OCI-M1 (cell line): ENCODE measurements around the gene JARID2.
A peak's percentile ranks its signal among the peaks of the same experiment; 100 is the strongest.

Source experiments
- DNase-seq: peaks from one replicate; lab custom pipeline; 2025; lab: John Stamatoyannopoulos, UW

Gene JARID2

GRCh38 chr6:15441981-15442380 is 196.1 kb downstream of the JARID2 start:
- no peak for DNase-seq

GRCh38 chr6:15442467-15442866 is 196.6 kb downstream of the JARID2 start:
- no peak for DNase-seq

- no peak for DNase-seq
Observed at GRCh38 chr6:15443119-15443830, 197.4 kb downstream of the JARID2 start.

GRCh38 chr6:15444081-15444731 is 198.3 kb downstream of the JARID2 start:
- no peak for DNase-seq

GRCh38 chr6:15444881-15445280 is 199.0 kb downstream of the JARID2 start:
- peak; percentile 23 for DNase-seq

- no peak for DNase-seq
Observed at GRCh38 chr6:15447546-15448267, 201.8 kb downstream of the JARID2 start.

GRCh38 chr6:15449011-15449410 is 203.1 kb downstream of the JARID2 start:
- no peak for DNase-seq

GRCh38 chr6:15451738-15452137 is 205.9 kb downstream of the JARID2 start:
- DNase-seq = no peak

GRCh38 chr6:15452182-15452941 is 206.5 kb downstream of the JARID2 start:
- DNase-seq = no peak

GRCh38 chr6:15453186-15453585 is 207.3 kb downstream of the JARID2 start:
- DNase-seq = no peak

- no peak for DNase-seq
Observed at GRCh38 chr6:15453622-15454021, 207.8 kb downstream of the JARID2 start.

- DNase-seq = no peak
Observed at GRCh38 chr6:15456422-15456821, 210.6 kb downstream of the JARID2 start.

GRCh38 chr6:15457121-15457650 is 211.3 kb downstream of the JARID2 start:
- DNase-seq = no peak

- no peak for DNase-seq
Observed at GRCh38 chr6:15458021-15458459, 212.2 kb downstream of the JARID2 start.

- no peak for DNase-seq
Observed at GRCh38 chr6:15460110-15460727, 214.3 kb downstream of the JARID2 start.

- DNase-seq = no peak
Observed at GRCh38 chr6:15461127-15461944, 215.5 kb downstream of the JARID2 start.

- no peak for DNase-seq
Observed at GRCh38 chr6:15462256-15462655, 216.4 kb downstream of the JARID2 start.

GRCh38 chr6:15462717-15463525 is 217.1 kb downstream of the JARID2 start:
- DNase-seq = no peak

- peak; percentile 55 for DNase-seq
Observed at GRCh38 chr6:15464211-15464725, 218.4 kb downstream of the JARID2 start.

GRCh38 chr6:15465212-15465611 is 219.3 kb downstream of the JARID2 start:
- no peak for DNase-seq
